Measurements from ENCODE around the gene KDM4C.

Gene KDM4C

DNA sequence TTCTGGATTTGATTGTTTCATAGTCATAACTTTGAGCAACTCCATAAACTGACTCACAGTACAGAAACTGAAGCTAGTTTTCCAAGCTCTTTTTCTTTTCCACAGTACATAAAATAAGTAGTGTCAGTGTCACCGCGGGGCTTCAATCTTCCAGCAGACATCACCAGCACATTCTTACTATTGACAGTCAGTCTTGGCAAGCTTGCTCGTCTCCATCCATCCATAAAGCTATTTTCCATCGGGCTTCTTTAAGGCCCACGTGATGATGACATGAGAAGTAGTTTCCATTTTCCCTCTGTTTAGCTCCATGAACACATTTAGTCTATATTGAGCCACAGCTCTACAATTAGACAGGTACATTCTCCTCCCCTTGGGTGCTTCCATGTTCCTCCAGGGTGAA is 443.4 kb downstream of the KDM4C start:
- Histone ChIP-seq H3K9ac (ENCODE audit: low read length) (no peak overlapping the region), H3K9me2 (ENCODE audit: low read depth, low read length) (no peaks in the 10 kb centered on the region), H3K4me2 (ENCODE audit: low read length) (no peak overlapping the region), H3K27me3 (ENCODE audit: insufficient read depth, low read length) (no peaks in the 10 kb centered on the region), H3F3A (ENCODE audit: insufficient read depth, low read length) (no peaks in the 10 kb centered on the region), H3K27ac (ENCODE audit: low read depth, low read length, poor library complexity, severe bottlenecking) (no peak overlapping the region), H3K36me3 (ENCODE audit: insufficient read depth, low read length) (no peaks in the 10 kb centered on the region), H3K9me3 (ENCODE audit: low read length) (no peaks in the 10 kb centered on the region), H3K79me2 (ENCODE audit: insufficient read depth, low read length) (no peaks in the 10 kb centered on the region), H4K20me1 (ENCODE audit: insufficient read depth, low read length) (no peaks in the 10 kb centered on the region), H3K4me1 (ENCODE audit: insufficient read depth, low read length, severe bottlenecking) (no peaks in the 10 kb centered on the region), H3K4me3 (ENCODE audit: low read depth, low read length, poor library complexity, severe bottlenecking) (no peak overlapping the region), H2AFZ (ENCODE audit: low read length) (no peak overlapping the region)
- TF ChIP-seq, protein P1, sequence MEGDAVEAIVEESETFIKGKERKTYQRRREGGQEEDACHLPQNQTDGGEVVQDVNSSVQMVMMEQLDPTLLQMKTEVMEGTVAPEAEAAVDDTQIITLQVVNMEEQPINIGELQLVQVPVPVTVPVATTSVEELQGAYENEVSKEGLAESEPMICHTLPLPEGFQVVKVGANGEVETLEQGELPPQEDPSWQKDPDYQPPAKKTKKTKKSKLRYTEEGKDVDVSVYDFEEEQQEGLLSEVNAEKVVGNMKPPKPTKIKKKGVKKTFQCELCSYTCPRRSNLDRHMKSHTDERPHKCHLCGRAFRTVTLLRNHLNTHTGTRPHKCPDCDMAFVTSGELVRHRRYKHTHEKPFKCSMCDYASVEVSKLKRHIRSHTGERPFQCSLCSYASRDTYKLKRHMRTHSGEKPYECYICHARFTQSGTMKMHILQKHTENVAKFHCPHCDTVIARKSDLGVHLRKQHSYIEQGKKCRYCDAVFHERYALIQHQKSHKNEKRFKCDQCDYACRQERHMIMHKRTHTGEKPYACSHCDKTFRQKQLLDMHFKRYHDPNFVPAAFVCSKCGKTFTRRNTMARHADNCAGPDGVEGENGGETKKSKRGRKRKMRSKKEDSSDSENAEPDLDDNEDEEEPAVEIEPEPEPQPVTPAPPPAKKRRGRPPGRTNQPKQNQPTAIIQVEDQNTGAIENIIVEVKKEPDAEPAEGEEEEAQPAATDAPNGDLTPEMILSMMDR (IDR thresholded peaks at IDR 0.05; ENCODE audit: low read length), result no peak
- TF ChIP-seq EZH2 (IDR thresholded peaks at IDR 0.05; ENCODE audit: borderline replicate concordance, low read length), result no peak

DNA sequence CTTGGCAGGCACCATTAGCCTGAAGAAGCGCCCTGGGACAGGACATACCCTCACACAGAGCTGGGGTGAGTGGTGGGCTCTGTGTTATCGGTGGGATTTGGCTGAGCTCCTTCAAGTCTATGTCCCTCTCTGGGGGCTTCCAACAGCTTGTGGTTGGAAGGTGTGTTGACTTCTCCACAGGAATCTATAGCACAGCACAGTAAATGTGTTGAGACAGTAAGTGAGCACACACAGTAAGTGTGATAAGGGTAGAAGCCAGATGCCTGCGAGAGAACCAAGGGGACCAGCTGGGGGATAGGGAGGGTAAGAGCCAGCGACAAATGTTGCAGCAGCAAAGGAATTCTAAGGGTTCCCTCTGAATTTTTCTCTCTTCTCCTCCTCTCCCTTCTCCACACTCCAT is 448.0 kb downstream of the KDM4C start:
- Histone ChIP-seq H3K4me3 (ENCODE audit: low read depth, low read length, poor library complexity, severe bottlenecking) (no peak overlapping the region), H3K36me3 (ENCODE audit: insufficient read depth, low read length) (no peaks in the 10 kb centered on the region), H3K4me2 (ENCODE audit: low read length) (no peak overlapping the region), H3K4me1 (ENCODE audit: insufficient read depth, low read length, severe bottlenecking) (no peaks in the 10 kb centered on the region), H3K79me2 (ENCODE audit: insufficient read depth, low read length) (no peaks in the 10 kb centered on the region), H3K27me3 (ENCODE audit: insufficient read depth, low read length) (no peaks in the 10 kb centered on the region), H4K20me1 (ENCODE audit: insufficient read depth, low read length) (no peaks in the 10 kb centered on the region), H2AFZ (ENCODE audit: low read length) (no peak overlapping the region), H3F3A (ENCODE audit: insufficient read depth, low read length) (no peaks in the 10 kb centered on the region), H3K27ac (ENCODE audit: low read depth, low read length, poor library complexity, severe bottlenecking) (no peak overlapping the region), H3K9me2 (ENCODE audit: low read depth, low read length) (no peaks in the 10 kb centered on the region), H3K9me3 (ENCODE audit: low read length) (no peaks in the 10 kb centered on the region), H3K9ac (ENCODE audit: low read length) (no peak overlapping the region)
- TF ChIP-seq EZH2 (IDR thresholded peaks at IDR 0.05; ENCODE audit: borderline replicate concordance, low read length), result no peak
- TF ChIP-seq, protein P1 (IDR thresholded peaks at IDR 0.05; ENCODE audit: low read length), result no peak

- Histone ChIP-seq H3K79me2 (ENCODE audit: insufficient read depth, low read length) (no peaks in the 10 kb centered on the region), H3F3A (ENCODE audit: insufficient read depth, low read length) (no peaks in the 10 kb centered on the region), H3K4me2 (ENCODE audit: low read length) (no peak overlapping the region), H3K4me1 (ENCODE audit: insufficient read depth, low read length, severe bottlenecking) (no peaks in the 10 kb centered on the region), H3K9ac (ENCODE audit: low read length) (no peak overlapping the region), H3K9me2 (ENCODE audit: low read depth, low read length) (no peaks in the 10 kb centered on the region), H3K36me3 (ENCODE audit: insufficient read depth, low read length) (no peaks in the 10 kb centered on the region), H3K9me3 (ENCODE audit: low read length) (no peaks in the 10 kb centered on the region), H3K27me3 (ENCODE audit: insufficient read depth, low read length) (no peaks in the 10 kb centered on the region), H3K4me3 (ENCODE audit: low read depth, low read length, poor library complexity, severe bottlenecking) (no peak overlapping the region), H3K27ac (ENCODE audit: low read depth, low read length, poor library complexity, severe bottlenecking) (no peak overlapping the region), H4K20me1 (ENCODE audit: insufficient read depth, low read length) (no peaks in the 10 kb centered on the region), H2AFZ (ENCODE audit: low read length) (no peak overlapping the region)
- TF ChIP-seq EZH2 (IDR thresholded peaks at IDR 0.05; ENCODE audit: borderline replicate concordance, low read length), result no peak
- TF ChIP-seq, protein P1 (IDR thresholded peaks at IDR 0.05; ENCODE audit: low read length), result no peak
Observed at GRCh38 chr9:7206221-7206758, 448.5 kb downstream of the KDM4C start.
